H1 (cell line): ENCODE data around the gene GALT. TPM values are rescaled to one million over a fixed set of nuclear protein-coding genes. Genes with fewer than 3 reads are reported as not detected.

ENCODE experiments used
- CTCF ChIA-PET: fragments of 300-600 bp; sonication (Branson Sonifier 250); formaldehyde crosslinking; loops from one replicate; lab custom pipeline; 2021; ENCODE audit not compliant: partially characterized antibody; lab: Charles Lee
- POLR2A ChIA-PET: fragments of 300-600 bp; sonication (Branson Sonifier 250); formaldehyde crosslinking; loops from one replicate; lab custom pipeline; 2021; ENCODE audit warnings: inconsistent platforms; ENCODE audit not compliant: partially characterized antibody; lab: Charles Lee
- DNase-seq, 2 experiments: peaks; one replicate each; pipeline versions ENCODE4 v3.0.0 to v3.0.0-alpha.2; 2010 to 2022; ENCODE audit warnings: low spot score in 2 of 2, low read depth in 1 of 2, mixed read lengths in 1 of 2
- FAIRE-seq: peaks from 2 replicates; lab custom pipeline; 2011; peaks lifted over from hg19 to GRCh38; lab: Jason Lieb, UNC
- H2AFZ ChIP-seq: 2 replicates; pipeline ENCODE4 v1.8.1; 2012; ENCODE audit warnings: low read length, inconsistent platforms
- H2AK5ac ChIP-seq: 2 replicates; pipeline ENCODE4 v1.6.1; 2013; ENCODE audit warnings: low read depth, low read length
- H2BK120ac ChIP-seq: replicated peaks from 2 replicates; pipeline ENCODE3; 2013; ENCODE audit warnings: low read depth, low read length, inconsistent platforms
- H2BK12ac ChIP-seq: 2 replicates; pipeline ENCODE4 v1.6.1; 2013; ENCODE audit warnings: low read depth, low read length
- H2BK15ac ChIP-seq: 2 replicates; pipeline ENCODE4 v1.6.1; 2013; ENCODE audit warnings: low read length
- H2BK20ac ChIP-seq: 2 replicates; pipeline ENCODE4 v1.6.1; 2013; ENCODE audit warnings: low read length
- H2BK5ac ChIP-seq: 2 replicates; pipeline ENCODE4 v1.6.1; 2013; ENCODE audit warnings: low read depth, low read length
- H3K14ac ChIP-seq: 2 replicates; pipeline ENCODE4 v1.6.1; 2013; ENCODE audit warnings: inconsistent platforms; ENCODE audit not compliant: insufficient read length
- H3K18ac ChIP-seq: 2 replicates; pipeline ENCODE4 v1.6.1; 2013; ENCODE audit warnings: low read length; ENCODE audit errors: extremely low read depth
- H3K23ac ChIP-seq: 2 replicates; pipeline ENCODE4 v1.6.1; 2013; ENCODE audit warnings: inconsistent platforms; ENCODE audit not compliant: insufficient read length
- H3K23me2 ChIP-seq: 2 replicates; pipeline ENCODE4 v1.6.1; 2013; ENCODE audit warnings: low read depth, low read length
- H3K27ac ChIP-seq: 2 replicates; pipeline ENCODE4 v1.6.1; 2011; ENCODE audit warnings: low read depth, low read length, inconsistent platforms
- H3K27me3 ChIP-seq, 4 experiments: replicated peaks in 1 of 4; 1 replicate in 1 of 4; 2 replicates in 3 of 4; pipeline versions ENCODE4 v1.6.1 to v1.8.1; 2011 to 2013; ENCODE audit warnings: low read length in 3 of 4, mild to moderate bottlenecking in 3 of 4, inconsistent platforms in 2 of 4, mixed read lengths in 2 of 4, moderate library complexity in 1 of 4; ENCODE audit not compliant: control insufficient read depth in 3 of 4, insufficient read depth in 3 of 4; ENCODE audit errors: extremely low read depth in 1 of 4
- H3K36me3 ChIP-seq, 4 experiments: 2 replicates each; pipeline versions ENCODE4 v1.6.1 to v1.8.1; 2011 to 2013; ENCODE audit warnings: mild to moderate bottlenecking in 4 of 4, low read length in 3 of 4, moderate library complexity in 2 of 4, control low read depth in 1 of 4, inconsistent platforms in 1 of 4; ENCODE audit not compliant: insufficient read depth in 4 of 4, control insufficient read depth in 2 of 4
- H3K4ac ChIP-seq: replicated peaks from 2 replicates; pipeline ENCODE3; 2013; ENCODE audit warnings: low read length, low read depth, mixed read lengths, inconsistent platforms; ENCODE audit not compliant: insufficient read length
- H3K4me1 ChIP-seq, 4 experiments: replicated peaks in 1 of 4; 1 replicate in 1 of 4; 2 replicates in 3 of 4; pipeline versions ENCODE4 v1.6.1 to v1.8.1; 2011 to 2013; ENCODE audit warnings: low read length in 3 of 4, inconsistent platforms in 2 of 4, mixed read lengths in 1 of 4; ENCODE audit not compliant: insufficient read depth in 4 of 4, control insufficient read depth in 3 of 4
- H3K4me2 ChIP-seq, 2 experiments: 2 replicates each; pipeline versions ENCODE4 v1.6.1 to v1.8.1; 2011 to 2013; ENCODE audit warnings: low read depth in 2 of 2, low read length in 2 of 2, control low read depth in 1 of 2, inconsistent platforms in 1 of 2, mild to moderate bottlenecking in 1 of 2; ENCODE audit not compliant: insufficient read depth in 1 of 2
- H3K4me3 ChIP-seq, 4 experiments: fragments of 200-600, 300-600 bp in 1 of 4; sonication (generic), shearing (Covaris generic), sonication (Bioruptor Twin) in 1 of 4; 2 replicates each; pipeline versions ENCODE4 v1.5.1 to v1.8.1; 2011 to 2016; ENCODE audit warnings: low read length in 4 of 4, low read depth in 3 of 4, control low read depth in 2 of 4, inconsistent platforms in 2 of 4, mild to moderate bottlenecking in 2 of 4, mixed read lengths in 1 of 4, moderate library complexity in 1 of 4; ENCODE audit not compliant: insufficient read depth in 2 of 4; ENCODE audit errors: extremely low read depth in 1 of 4
- H3K56ac ChIP-seq: replicated peaks from 2 replicates; pipeline ENCODE3; 2013; ENCODE audit warnings: low read depth, mild to moderate bottlenecking, mixed read lengths, low read length, inconsistent platforms; ENCODE audit not compliant: insufficient read length
- H3K79me1 ChIP-seq: 2 replicates; pipeline ENCODE4 v1.6.1; 2013; ENCODE audit warnings: low read depth, low read length, control low read depth
- H3K79me2 ChIP-seq, 2 experiments: 2 replicates each; pipeline versions ENCODE4 v1.6.1 to v1.8.1; 2012 to 2013; ENCODE audit warnings: low read length in 2 of 2, mild to moderate bottlenecking in 2 of 2, inconsistent platforms in 1 of 2; ENCODE audit not compliant: insufficient read depth in 2 of 2, control insufficient read depth in 1 of 2
- H3K9ac ChIP-seq, 4 experiments: replicated peaks in 1 of 4; 1 replicate in 1 of 4; 2 replicates in 3 of 4; pipeline versions ENCODE4 v1.6.1 to v1.8.1; 2011 to 2013; ENCODE audit warnings: low read depth in 3 of 4, low read length in 3 of 4, control low read depth in 2 of 4, mild to moderate bottlenecking in 2 of 4, moderate library complexity in 2 of 4, inconsistent platforms in 1 of 4; ENCODE audit errors: extremely low read depth in 1 of 4
- H3K9me3 ChIP-seq, 2 experiments: 2 replicates each; pipeline versions ENCODE4 v1.6.1 to v1.8.1; 2012 to 2013; ENCODE audit warnings: mild to moderate bottlenecking in 2 of 2, moderate library complexity in 2 of 2, control low read depth in 1 of 2, inconsistent platforms in 1 of 2, low read depth in 1 of 2, low read length in 1 of 2, mixed read lengths in 1 of 2; ENCODE audit not compliant: insufficient read depth in 2 of 2
- H4K20me1 ChIP-seq, 2 experiments: replicated peaks in 1 of 2; 2 replicates each; pipeline versions ENCODE3 to v1.8.1; 2011 to 2013; ENCODE audit warnings: inconsistent platforms in 2 of 2, low read length in 2 of 2, mild to moderate bottlenecking in 1 of 2; ENCODE audit not compliant: insufficient read depth in 2 of 2, control insufficient read depth in 1 of 2
- H4K5ac ChIP-seq: 2 replicates; pipeline ENCODE4 v1.6.1; 2013; ENCODE audit warnings: low read length, low read depth, mixed read lengths, inconsistent platforms; ENCODE audit not compliant: insufficient read length
- H4K8ac ChIP-seq: 2 replicates; pipeline ENCODE4 v1.8.0; 2013; ENCODE audit warnings: mild to moderate bottlenecking, moderate library complexity, low read length, inconsistent platforms; ENCODE audit not compliant: insufficient read depth; ENCODE audit errors: extremely low read depth
- H4K91ac ChIP-seq: replicated peaks from 2 replicates; pipeline ENCODE3; 2013; ENCODE audit warnings: low read length, mixed read lengths, inconsistent platforms; ENCODE audit not compliant: insufficient read length
- CTCF ChIP-seq, 3 experiments: IDR thresholded peaks; 1 replicate in 2 of 3; 2 replicates in 1 of 3; pipeline versions ENCODE4 v1.5.1 to v1.6.1; 2011; ENCODE audit warnings: low read length in 3 of 3, mild to moderate bottlenecking in 3 of 3, inconsistent platforms in 2 of 3, low read depth in 1 of 3, moderate library complexity in 1 of 3; ENCODE audit not compliant: insufficient read depth in 1 of 3; ENCODE audit errors: control extremely low read depth in 1 of 3
- SIRT6 ChIP-seq: IDR thresholded peaks from one replicate; pipeline ENCODE4 v1.7.1; 2012; ENCODE audit warnings: low read length, inconsistent platforms
- WGBS, 2 experiments: shearing (Covaris generic) in 1 of 2; methylation state at CpG; one replicate each; pipeline versions ENCODE4 v1.1.6 to v1.1.7; 2013 to 2015; ENCODE audit warnings: low lambda C conversion rate in 2 of 2, mixed read lengths in 2 of 2, inconsistent platforms in 1 of 2, low coverage in 1 of 2, missing lambda C conversion rate in 1 of 2; ENCODE audit not compliant: insufficient replicate concordance in 2 of 2, insufficient coverage in 1 of 2, insufficient read length in 1 of 2; ENCODE audit errors: extremely low coverage in 1 of 2, missing lambda C conversion rate in 1 of 2; 5-methylcytosine and 5-hydroxymethylcytosine counted together
- polyA plus RNA-seq, 7 experiments: library from polyadenylated mRNA; depleted of rRNA in 3 of 7; stranded (reverse) in 5 of 7; unstranded in 2 of 7; fragments of >200 nt in 5 of 7; fragments of 200-250 nt in 2 of 7; gene quantifications; 1 replicate in 5 of 7; 2 replicates in 1 of 7; 4 replicates in 1 of 7; pipeline versions ENCODE4 v1.2.1 to v1.2.3, GENCODE V29; 2011 to 2013; ENCODE audit warnings: missing spikeins in 2 of 7, mixed read lengths in 2 of 7
- total RNA-seq: library from RNA; stranded (reverse); fragmentation: NEBNext Ultra II Directional; extraction: Animal tissue kit (Norgen Biotek cat#: 25700); gene quantifications from 2 replicates; pipeline ENCODE4 v1.2.1, GENCODE V29; 2021

The GALT gene
- total and polyA plus RNA-seq, 2 of the 8 experiments (the other 6 are each of a cell fraction or from before 2014, with no cell fraction given), result 21.9 to 50.6 TPM

DNA sequence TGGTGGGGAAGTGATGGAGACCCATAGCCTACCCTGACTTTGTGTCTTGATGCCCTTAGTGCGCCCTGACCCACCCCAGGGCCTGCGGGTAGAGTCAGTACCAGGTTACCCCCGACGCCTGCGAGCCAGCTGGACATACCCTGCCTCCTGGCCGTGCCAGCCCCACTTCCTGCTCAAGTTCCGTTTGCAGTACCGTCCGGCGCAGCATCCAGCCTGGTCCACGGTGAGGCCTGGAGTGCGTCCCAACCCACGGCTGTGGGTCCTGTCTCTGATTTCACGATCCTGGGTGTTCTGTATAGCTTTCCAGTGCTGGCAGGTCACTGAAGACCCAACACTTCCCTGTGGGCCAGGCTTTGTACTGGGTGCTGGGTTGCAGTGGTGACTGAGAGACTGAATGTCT lies 12.0 kb downstream of the GALT start:
- no peak overlapping the region for H2AK5ac ChIP-seq
- DNase-seq, result no peak
- no peaks in the 10 kb centered on the region for H3K9me3 ChIP-seq
- ChIA-PET POLR2A (interaction anchor here (7.7 to 12.8 kb wide), 2 partner anchors 9 to 24 kb away, joined by 92 to 127 read pairs; partner anchors contain the start of genes ARID3C, GALT, IL11RA and SIGMAR1), CTCF (interaction anchor here (1.0 to 15.2 kb wide), 3 partner anchors 17 to 57 kb away, joined by 3 to 277 read pairs (median 3); partner anchors contain the start of genes GALT and SIGMAR1)
- H4K5ac ChIP-seq, result no peak overlapping the region
- no peak overlapping the region for H3K23ac ChIP-seq
- H3K14ac ChIP-seq, result no peak overlapping the region
- no peak overlapping the region for H3K56ac ChIP-seq
- no peak overlapping the region for H4K8ac ChIP-seq
- H3K23me2 ChIP-seq, result no peaks in the 10 kb centered on the region
- 89% methylated on average over 14 of the region's 14 CpGs; no CpG with 5 or more reads in 1 of the 2 experiments for WGBS, 2 experiments
- H2AFZ ChIP-seq, result no peak overlapping the region
- H4K20me1 ChIP-seq, result no peaks in the 10 kb centered on the region
- no peak overlapping the region for H4K91ac ChIP-seq
- H3K9ac ChIP-seq, result no peak overlapping the region
- no peak overlapping the region for H3K27ac ChIP-seq
- peaks cover under 1 to 8% (median 4%) of the 10 kb centered on the region in 4 experiments; a peak in 6 of 7 replicates for H3K4me1 ChIP-seq
- no peak overlapping the region for H2BK20ac ChIP-seq
- H3K79me1 ChIP-seq, result no peaks in the 10 kb centered on the region
- no peak overlapping the region for H2BK120ac ChIP-seq
- H2BK5ac ChIP-seq, result no peak overlapping the region
- H3K4me2 ChIP-seq, result no peak overlapping the region
- H3K27me3 ChIP-seq, result no peaks in the 10 kb centered on the region; a peak in 1 of 7 replicates
- no peak overlapping the region for H3K4ac ChIP-seq
- FAIRE-seq, result no peak
- no peak overlapping the region for H3K4me3 ChIP-seq
- H2BK12ac ChIP-seq, result no peak overlapping the region
- no peak overlapping the region for H3K18ac ChIP-seq
- TF ChIP-seq SIRT6, result no peak
- no peak for TF ChIP-seq CTCF (IDR thresholded peaks at IDR 0.05; ENCODE audit: control extremely low read depth in 1 of 3, insufficient read depth in 1 of 3, low read depth in 1 of 3, low read length in 3 of 3)
- H3K36me3 ChIP-seq, result no peaks in the 10 kb centered on the region
- no peaks in the 10 kb centered on the region for H3K79me2 ChIP-seq
- no peak overlapping the region for H2BK15ac ChIP-seq
